HL-60 (cell line): ENCODE measurements around the gene MARCHF10.
A peak's percentile ranks its signal among the peaks of the same experiment; 100 is the strongest.

Source experiments
- DNase-seq, 2 experiments: peaks; one replicate each; pipeline ENCODE4 v3.0.0-alpha.2; 2010 to 2020; ENCODE audit warnings: low read depth in 1 of 2, low spot score in 1 of 2
- H3K27ac ChIP-seq: fragments of 250-450 bp; sonication (Bioruptor Pico); replicated peaks from 2 replicates; pipeline ENCODE4 v1.5.1; 2020; ENCODE audit warnings: mild to moderate bottlenecking, moderate library complexity
- H3K27me3 ChIP-seq: fragments of 250-450 bp; sonication (Bioruptor Pico); 2 replicates; pipeline ENCODE4 v1.5.1; 2021; ENCODE audit warnings: mild to moderate bottlenecking, moderate library complexity; ENCODE audit not compliant: insufficient read depth, poor library complexity, severe bottlenecking
- H3K4me3 ChIP-seq: replicated peaks from 2 replicates; pipeline ENCODE4 v1.5.1; 2011; ENCODE audit warnings: mild to moderate bottlenecking, control low read depth, low read length; ENCODE audit not compliant: insufficient read depth
- GABPA ChIP-seq: IDR thresholded peaks from 2 replicates; pipeline ENCODE4 v1.6.1; 2012; ENCODE audit warnings: low read depth
- POLR2AphosphoS5 ChIP-seq: IDR thresholded peaks from 2 replicates; pipeline ENCODE4 v1.6.1; 2012; ENCODE audit warnings: low read depth
- SPI1 ChIP-seq: IDR thresholded peaks from 2 replicates; pipeline ENCODE4 v1.6.1; 2012; ENCODE audit warnings: low read depth, mild to moderate bottlenecking, borderline replicate concordance
- TF ChIP-seq, protein P1 (sequence below): IDR thresholded peaks from 2 replicates; pipeline ENCODE4 v1.6.1; 2012; ENCODE audit warnings: low read depth; ENCODE audit not compliant: insufficient replicate concordance
- TF ChIP-seq, protein P2 (sequence below): IDR thresholded peaks from one replicate; pipeline ENCODE4 v1.5.1; 2011; ENCODE audit warnings: low read length, control low read depth, inconsistent platforms; ENCODE audit not compliant: insufficient read depth

The MARCHF10 gene

DNA sequence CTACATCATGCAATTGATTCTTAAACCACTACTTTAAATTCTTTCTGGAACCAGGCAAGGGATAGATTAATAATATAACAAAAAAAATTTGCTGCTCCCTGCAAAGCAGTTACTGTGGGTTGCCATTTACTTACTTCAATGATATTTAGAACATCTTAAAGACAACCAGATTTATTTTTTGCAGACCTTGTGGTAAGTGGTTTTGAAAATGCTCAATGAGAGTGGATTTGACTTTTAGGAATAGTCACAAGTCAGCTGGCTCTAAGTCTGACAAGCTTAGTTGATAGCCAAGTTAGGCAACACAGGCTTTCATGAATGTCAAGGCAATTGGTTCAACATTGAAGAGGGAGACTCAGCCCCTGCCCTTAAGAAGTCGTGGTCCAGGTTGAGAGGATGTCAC, 11.8 kb downstream of the MARCHF10 start:
- Histone ChIP-seq H3K27ac (no peak overlapping the region), H3K4me3 (no peak overlapping the region), H3K27me3 (no peaks in the 10 kb centered on the region)
- TF ChIP-seq POLR2AphosphoS5 (no peak), GABPA (no peak), SPI1 (no peak)
- TF ChIP-seq, protein P1, sequence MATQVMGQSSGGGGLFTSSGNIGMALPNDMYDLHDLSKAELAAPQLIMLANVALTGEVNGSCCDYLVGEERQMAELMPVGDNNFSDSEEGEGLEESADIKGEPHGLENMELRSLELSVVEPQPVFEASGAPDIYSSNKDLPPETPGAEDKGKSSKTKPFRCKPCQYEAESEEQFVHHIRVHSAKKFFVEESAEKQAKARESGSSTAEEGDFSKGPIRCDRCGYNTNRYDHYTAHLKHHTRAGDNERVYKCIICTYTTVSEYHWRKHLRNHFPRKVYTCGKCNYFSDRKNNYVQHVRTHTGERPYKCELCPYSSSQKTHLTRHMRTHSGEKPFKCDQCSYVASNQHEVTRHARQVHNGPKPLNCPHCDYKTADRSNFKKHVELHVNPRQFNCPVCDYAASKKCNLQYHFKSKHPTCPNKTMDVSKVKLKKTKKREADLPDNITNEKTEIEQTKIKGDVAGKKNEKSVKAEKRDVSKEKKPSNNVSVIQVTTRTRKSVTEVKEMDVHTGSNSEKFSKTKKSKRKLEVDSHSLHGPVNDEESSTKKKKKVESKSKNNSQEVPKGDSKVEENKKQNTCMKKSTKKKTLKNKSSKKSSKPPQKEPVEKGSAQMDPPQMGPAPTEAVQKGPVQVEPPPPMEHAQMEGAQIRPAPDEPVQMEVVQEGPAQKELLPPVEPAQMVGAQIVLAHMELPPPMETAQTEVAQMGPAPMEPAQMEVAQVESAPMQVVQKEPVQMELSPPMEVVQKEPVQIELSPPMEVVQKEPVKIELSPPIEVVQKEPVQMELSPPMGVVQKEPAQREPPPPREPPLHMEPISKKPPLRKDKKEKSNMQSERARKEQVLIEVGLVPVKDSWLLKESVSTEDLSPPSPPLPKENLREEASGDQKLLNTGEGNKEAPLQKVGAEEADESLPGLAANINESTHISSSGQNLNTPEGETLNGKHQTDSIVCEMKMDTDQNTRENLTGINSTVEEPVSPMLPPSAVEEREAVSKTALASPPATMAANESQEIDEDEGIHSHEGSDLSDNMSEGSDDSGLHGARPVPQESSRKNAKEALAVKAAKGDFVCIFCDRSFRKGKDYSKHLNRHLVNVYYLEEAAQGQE = no peak
- TF ChIP-seq, protein P2, sequence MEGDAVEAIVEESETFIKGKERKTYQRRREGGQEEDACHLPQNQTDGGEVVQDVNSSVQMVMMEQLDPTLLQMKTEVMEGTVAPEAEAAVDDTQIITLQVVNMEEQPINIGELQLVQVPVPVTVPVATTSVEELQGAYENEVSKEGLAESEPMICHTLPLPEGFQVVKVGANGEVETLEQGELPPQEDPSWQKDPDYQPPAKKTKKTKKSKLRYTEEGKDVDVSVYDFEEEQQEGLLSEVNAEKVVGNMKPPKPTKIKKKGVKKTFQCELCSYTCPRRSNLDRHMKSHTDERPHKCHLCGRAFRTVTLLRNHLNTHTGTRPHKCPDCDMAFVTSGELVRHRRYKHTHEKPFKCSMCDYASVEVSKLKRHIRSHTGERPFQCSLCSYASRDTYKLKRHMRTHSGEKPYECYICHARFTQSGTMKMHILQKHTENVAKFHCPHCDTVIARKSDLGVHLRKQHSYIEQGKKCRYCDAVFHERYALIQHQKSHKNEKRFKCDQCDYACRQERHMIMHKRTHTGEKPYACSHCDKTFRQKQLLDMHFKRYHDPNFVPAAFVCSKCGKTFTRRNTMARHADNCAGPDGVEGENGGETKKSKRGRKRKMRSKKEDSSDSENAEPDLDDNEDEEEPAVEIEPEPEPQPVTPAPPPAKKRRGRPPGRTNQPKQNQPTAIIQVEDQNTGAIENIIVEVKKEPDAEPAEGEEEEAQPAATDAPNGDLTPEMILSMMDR = no peak
- no peak for DNase-seq

DNA sequence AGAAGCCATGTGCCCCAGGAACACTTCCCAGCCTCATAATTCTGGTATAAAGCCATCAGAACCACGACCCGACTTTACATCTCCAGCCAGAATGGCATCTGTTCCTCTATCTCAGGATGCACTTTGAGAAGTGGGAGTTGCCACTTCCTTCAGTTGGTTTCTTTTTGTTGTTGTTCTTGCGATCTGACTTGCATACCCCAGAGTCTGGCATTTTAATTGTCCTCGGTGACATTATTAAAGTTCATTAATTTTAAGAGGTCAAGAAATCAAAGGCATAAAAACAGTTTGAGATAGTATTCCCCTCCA, 13.5 kb downstream of the MARCHF10 start:
- Histone ChIP-seq H3K27me3 (no peaks in the 10 kb centered on the region), H3K4me3 (no peak overlapping the region), H3K27ac (no peak overlapping the region)
- no peak for DNase-seq
- TF ChIP-seq, protein P1 = no peak
- peak; percentile 20; the same call in 1 of the 2 replicates for TF ChIP-seq SPI1

- Histone ChIP-seq H3K27me3 (no peaks in the 10 kb centered on the region), H3K4me3 (no peak overlapping the region), H3K27ac (no peak overlapping the region)
- no peak for DNase-seq
- TF ChIP-seq POLR2AphosphoS5 (no peak), GABPA (no peak), SPI1 (no peak)
- TF ChIP-seq, protein P2 = no peak
Measured at GRCh38 chr17:62793919-62794665, 14.0 kb downstream of the MARCHF10 start.

- no peak for DNase-seq
- Histone ChIP-seq H3K27ac (no peak overlapping the region), H3K27me3 (no peaks in the 10 kb centered on the region), H3K4me3 (no peak overlapping the region)
- TF ChIP-seq GABPA (no peak), SPI1 (no peak), POLR2AphosphoS5 (no peak)
- TF ChIP-seq, protein P1 = no peak
- TF ChIP-seq, protein P2 = no peak
Measured at GRCh38 chr17:62792447-62792800, 15.7 kb downstream of the MARCHF10 start.
